IPS-11a (cell line): ENCODE measurements around the gene ATP5F1A.
A peak's percentile ranks its signal among the peaks of the same experiment; 100 is the strongest.
"Not testable (repeated sequence)": the region's sequence is repeated elsewhere in the genome, so short reads cannot be mapped to it uniquely, and the experiment has no call there.

ENCODE experiments used
- H3K4me3 ChIP-seq: one replicate; pipeline ENCODE4 v1.5.1; 2013; ENCODE audit warnings: low read depth, low read length, control low read depth

Gene ATP5F1A

GRCh38 chr18:46097801-46098615, at the start of gene ATP5F1A:
Gene ATP5F1A (minus strand): TSS chr18:46098296. CDS start chr18:46098231, 65 bp downstream.
- peak within 1 kb of the TSS; percentile 99 for H3K4me3 ChIP-seq

DNA sequence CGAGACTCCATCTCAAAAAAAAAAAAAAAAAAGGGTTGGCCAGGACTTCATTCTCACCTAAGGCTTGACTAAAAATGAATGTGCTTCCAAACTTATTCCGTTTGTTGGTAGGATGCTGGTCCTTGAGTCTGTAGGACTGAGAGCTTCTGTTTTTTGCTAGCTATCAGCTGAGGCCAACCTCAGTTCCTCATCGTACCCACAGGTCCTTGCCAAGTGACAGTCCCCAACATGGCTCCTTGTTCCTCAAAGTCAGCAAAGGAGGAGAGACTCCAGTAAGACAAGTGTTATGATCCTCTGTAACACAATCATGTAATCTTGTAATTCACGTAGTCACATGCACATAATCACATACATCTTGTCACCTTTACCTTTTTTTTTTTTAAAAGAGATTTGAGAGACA, 43.1 kb upstream of the ATP5F1A start:
- no peak overlapping the region for H3K4me3 ChIP-seq

DNA sequence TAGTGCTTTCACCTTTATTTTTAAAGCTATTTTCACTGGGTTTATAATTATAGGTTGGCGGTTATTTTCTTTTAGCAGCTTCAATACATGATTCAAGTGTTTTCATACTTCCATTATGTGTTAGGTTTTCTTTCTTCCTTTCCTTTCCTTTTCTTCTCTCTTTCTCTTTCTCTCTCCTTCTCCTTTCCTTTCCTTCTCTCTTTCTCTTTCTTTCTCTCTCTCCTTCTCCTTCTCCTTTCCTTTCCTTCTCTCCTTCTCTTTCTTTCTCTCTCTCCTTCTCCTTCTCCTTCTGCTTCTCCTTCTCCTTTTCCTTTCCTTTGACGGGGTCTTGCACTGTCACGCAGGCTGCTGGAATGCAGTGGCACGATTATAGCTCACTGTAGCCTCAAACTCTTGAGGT, 42.1 kb upstream of the ATP5F1A start:
- no peak overlapping the region for H3K4me3 ChIP-seq

- no peak overlapping the region for H3K4me3 ChIP-seq
Observed at GRCh38 chr18:46134920-46135675, 37.0 kb upstream of the ATP5F1A start.

DNA sequence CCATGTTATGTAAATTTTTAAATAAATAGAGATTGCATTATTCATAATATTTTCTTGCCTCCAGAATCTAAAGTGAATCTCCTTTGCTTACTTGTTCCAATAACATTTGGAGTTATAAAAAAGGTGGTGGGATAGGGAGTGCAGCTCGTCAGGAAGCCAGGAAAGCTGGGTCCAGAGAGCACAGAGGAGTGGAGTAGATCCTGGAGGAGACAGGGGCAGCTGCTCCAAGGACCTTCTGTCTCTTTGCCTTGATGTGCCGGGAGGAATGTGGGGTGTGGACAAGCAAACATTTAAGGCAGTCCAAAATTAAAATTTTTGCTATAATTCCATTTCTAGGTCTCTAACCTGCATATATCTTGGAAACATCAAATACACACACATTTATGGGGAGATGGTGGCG, 35.4 kb upstream of the ATP5F1A start:
- H3K4me3 ChIP-seq = no peak overlapping the region

- H3K4me3 ChIP-seq = not testable (repeated sequence)
Observed at GRCh38 chr18:46130549-46130948, 32.5 kb upstream of the ATP5F1A start.

- H3K4me3 ChIP-seq = no peak overlapping the region
Observed at GRCh38 chr18:46130061-46130460, 32.0 kb upstream of the ATP5F1A start.

DNA sequence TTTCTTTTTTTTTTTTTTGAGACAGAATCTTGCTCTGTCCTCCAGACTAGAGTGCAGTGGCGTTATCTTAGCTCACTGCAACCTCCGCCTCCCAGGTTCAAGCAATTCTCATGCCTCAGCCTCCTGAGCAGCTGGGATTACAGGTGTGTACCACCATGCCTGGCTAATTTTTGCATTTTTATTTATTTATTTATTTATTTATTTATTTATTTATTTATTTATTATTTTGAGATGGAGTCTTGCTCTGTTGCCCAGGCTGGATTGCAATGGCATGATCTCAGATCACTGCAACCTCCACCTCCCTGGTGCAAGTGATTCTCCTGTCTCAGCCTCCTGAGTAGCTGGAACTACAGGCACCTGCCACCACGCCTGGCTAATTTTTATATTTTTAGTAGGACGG, 28.5 kb upstream of the ATP5F1A start:
- not testable (repeated sequence) for H3K4me3 ChIP-seq

DNA sequence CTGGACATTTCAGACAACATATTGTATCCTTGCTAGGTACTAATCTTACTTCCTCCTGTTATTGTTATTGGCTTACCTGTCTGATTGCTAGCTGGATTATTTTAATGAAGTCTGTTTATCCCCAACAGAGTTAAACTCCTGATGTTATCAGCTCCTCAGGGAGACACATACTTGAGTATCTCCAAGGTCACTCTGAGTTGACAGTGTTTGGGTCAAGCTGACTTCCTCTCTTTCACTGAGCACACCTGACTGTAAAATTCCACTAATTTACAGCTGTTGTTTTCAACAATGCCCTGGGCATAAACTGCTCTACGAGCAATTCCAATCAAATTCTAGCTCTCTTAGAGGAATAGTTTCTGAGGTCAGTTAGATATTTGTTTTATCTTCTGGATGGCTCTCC, 15.7 kb upstream of the ATP5F1A start:
- H3K4me3 ChIP-seq = no peak overlapping the region

GRCh38 chr18:46110406-46110805, 12.3 kb upstream of the ATP5F1A start:
- H3K4me3 ChIP-seq = no peak overlapping the region

GRCh38 chr18:46109386-46109785, 11.3 kb upstream of the ATP5F1A start:
- H3K4me3 ChIP-seq = no peak overlapping the region

GRCh38 chr18:46104128-46104911, 6.2 kb upstream of the ATP5F1A start, which contains the start of gene HAUS1:
Gene HAUS1 (plus strand): TSS chr18:46104385. CDS start chr18:46104412, 27 bp downstream.
- H3K4me3 ChIP-seq = peak within 1 kb of the TSS; percentile 83

- no peak overlapping the region for H3K4me3 ChIP-seq
Observed at GRCh38 chr18:46099463-46099862, 1.4 kb upstream of the ATP5F1A start.

- peak overlapping the region; percentile 99 for H3K4me3 ChIP-seq
Observed at GRCh38 chr18:46098616-46098933, 479 bp upstream of the ATP5F1A start.

DNA sequence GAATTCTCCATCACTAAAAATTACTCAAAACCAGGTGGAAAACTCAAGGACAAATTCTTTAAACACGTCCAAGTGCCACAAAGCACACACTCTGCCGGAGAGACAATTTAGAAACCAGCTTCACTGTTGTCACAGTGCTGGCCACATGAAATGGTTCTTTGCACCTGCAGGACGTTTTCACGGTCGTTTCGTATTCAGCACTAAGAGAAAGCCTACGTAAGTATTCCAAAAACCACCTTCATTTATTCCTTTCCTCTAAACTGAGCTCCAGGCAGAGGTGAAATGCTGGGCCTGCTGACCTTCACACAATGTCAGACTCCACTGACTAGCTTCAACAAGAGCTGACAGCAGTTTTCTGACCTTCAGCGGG, 680 bp downstream of the ATP5F1A start:
- H3K4me3 ChIP-seq = peak overlapping the region; percentile 99

DNA sequence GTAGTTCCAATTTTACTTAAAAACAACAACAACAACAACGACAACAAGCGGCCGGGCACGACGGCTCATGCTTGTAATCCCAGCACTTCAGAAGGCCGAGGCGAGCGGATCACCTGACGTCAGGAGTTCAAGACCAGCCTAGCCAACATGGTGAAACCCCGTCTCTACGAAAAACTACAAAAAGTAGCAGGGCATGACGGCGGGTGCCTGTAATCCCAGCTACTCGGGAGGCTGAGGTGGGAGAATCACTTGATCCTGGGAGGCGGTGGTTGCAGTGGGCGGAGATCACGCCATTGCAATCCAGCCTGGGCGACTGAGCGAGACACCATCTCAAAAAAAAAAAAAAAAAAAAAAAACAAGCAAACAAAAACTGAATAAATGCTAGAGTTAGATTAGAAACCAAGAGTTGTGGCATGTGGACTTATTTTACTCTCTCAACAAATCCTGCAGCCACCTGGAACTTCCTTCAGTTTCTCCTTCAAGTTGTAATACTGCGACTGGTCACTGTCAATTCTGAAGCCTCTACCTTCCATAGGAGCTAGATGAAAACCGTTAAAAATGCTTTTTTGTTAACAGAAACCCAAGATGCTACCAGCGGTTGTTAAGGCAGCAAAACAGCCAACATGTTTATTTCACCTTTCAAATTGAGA, 1.3 kb downstream of the ATP5F1A start:
- peak overlapping the region; percentile 99 for H3K4me3 ChIP-seq

DNA sequence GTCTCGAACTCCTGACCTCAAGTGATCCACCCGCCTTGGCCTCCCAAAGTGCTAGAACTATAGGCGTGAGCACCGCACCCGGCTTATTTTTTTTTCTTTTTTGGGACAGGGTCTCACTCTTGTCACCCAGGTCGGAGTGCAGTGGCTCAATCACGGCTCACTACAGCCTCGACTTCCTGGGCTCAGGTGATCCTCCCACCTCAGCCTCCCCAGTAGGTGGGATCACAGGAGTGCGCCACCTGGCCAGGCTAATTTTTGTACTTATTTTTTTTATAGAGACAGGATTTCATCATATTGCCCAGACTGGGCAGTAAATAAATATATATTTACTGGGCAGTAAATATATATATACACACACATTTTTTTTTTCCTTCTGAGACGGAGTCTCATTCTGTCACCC, 2.6 kb downstream of the ATP5F1A start:
- H3K4me3 ChIP-seq = no peak overlapping the region

DNA sequence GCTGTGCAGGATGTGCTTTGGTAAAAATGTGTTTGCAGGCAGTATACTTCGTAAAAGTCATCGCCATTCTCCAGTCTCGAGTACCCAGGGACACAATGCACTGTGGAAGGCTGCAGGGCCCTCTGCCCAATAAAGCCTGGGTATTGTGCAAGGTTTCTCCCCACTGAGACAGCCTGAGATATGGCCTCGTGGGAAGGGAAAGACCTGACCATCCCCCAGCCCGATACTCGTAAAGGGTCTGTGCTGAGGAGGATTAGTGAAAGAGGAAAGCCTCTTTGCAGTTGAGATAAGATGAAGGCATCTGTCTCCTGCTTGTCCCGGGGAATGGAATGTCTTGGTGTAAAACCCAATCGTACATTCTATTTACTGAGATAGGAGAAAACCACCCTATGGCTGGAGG, 9.6 kb downstream of the ATP5F1A start:
- H3K4me3 ChIP-seq = not testable (repeated sequence)

DNA sequence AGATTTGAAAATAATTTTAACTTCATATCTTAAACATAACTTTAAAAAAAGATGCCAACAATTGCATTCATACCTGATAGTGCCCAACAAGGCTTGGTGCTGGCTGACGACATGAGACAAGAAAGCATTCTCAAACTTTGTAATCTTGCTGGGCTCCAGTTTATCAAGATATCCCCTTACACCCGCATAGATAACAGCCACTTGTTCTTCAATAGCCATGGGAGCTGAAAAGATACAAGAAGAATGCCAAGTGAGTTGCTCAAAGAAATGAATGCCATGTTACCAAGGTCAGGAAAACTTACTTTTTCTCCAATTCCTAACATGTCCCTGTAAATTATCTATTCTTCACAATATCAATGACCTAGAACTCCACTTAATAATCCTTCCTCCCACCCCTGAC, 13.7 kb downstream of the ATP5F1A start:
- H3K4me3 ChIP-seq = no peak overlapping the region

DNA sequence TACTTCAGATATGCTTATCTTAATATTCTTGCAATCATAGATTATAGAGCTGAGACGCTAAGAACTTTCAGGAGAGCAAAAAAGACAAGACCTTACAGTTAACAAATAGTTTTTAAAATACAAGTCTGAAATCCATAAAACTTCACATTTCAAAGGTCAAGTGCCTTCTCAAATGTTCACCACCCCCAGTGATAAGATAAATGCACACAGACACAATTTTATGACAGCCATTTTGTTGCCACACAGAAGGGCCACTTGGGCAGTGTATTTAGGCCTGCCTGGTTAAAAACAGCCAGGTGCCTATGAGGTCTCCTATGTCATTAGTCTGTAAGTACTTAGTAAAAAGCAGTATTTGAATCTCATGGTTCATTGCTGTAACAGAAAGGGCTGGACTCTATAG, 17.9 kb downstream of the ATP5F1A start:
- H3K4me3 ChIP-seq = no peak overlapping the region

DNA sequence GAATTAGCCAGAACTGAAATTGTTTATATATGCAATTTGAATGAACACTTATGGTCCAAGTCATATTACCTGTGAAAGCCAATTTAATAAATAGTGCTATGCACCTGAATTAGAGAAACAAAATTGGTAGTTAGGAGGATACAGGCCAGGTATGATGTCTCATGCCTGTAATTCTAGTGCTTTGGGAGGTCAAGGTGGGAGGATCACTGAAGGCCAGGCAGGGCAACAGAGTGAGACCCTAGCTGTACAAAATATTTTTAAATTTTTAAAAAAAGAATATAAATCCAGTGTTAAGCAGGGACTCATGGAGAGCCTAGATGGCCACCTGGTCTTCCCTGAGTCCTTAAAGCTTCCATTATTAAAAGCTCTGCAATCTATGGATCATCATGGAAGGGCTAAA, 18.8 kb downstream of the ATP5F1A start:
- H3K4me3 ChIP-seq = no peak overlapping the region
